NCI-H1105 treated with DMSO at 0.1 percent for 48 hours (cell line): ENCODE measurements around the gene ABTB2.
"Not testable (repeated sequence)": the region's sequence is repeated elsewhere in the genome, so short reads cannot be mapped to it uniquely, and the experiment has no call there.

Experiments used
- DNase-seq: peaks from one replicate; lab custom pipeline; 2025; lab: John Stamatoyannopoulos, UW

Gene ABTB2

GRCh38 chr11:34262531-34263081, 95.2 kb downstream of the ABTB2 start:
- DNase-seq, result no peak

DNA sequence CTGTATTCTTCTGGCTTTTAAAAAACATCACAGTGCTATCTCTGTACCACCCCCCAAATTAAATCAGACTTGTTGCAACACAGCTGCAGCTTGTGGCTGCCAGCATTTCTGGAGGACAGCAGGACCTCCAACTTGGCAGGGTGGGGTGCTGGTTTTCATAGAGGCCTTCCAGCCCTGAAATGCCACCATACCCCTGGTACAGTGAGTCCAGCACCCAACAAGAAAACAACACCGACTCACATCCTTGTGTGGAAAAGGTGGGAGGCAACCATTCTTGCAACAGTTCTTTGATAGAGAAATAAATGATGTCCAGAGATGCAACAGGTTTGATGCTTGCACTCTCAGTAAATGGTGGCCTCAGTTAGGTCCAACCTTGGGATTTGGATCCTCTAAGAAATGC, 96.0 kb downstream of the ABTB2 start:
- DNase-seq, result no peak

- no peak for DNase-seq
Measured at GRCh38 chr11:34261095-34261494, 96.7 kb downstream of the ABTB2 start.

DNA sequence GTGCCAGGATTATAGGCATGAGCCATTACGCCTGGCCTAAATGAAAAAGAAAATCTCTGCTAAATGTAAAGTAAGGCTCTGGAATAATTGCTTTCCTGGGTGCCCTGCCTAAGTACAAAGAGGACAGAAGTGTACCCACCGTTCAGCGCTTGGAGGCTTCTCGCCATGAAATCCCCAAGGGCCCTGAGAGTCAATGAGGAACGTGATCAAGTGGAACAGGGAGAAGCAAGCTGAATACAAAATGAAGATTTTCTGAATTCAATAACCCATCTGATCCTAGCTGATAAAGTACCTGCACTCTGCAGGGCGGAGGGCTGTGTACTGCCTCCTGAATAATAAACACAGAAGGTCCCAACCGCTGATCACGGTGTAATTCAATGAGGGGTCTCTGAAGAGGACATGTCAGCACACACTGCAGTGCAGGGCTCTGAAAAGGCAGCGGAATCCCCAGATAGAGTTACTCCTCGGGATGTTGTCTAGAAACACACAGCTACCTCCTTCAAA, 97.7 kb downstream of the ABTB2 start:
- no peak for DNase-seq

DNA sequence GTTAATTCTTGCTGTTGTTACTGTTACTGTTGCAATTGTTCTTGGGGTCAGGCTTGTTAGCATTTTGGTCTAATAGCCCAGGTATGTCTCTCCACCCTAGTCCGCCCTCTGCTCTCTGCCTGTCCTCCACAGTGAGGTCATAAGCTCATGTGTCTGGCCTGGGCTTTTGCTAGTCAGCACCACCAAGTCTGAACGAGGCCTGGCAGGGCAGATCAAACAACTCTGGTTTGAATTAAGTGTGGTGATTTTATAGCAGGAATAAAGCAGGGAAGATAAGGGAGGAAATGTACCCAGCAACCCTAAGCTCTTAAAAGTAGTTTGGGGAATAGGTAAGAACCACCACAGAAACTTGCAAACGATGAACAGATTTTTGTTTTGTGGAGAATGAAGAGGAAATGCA, 98.7 kb downstream of the ABTB2 start:
- no peak for DNase-seq

DNA sequence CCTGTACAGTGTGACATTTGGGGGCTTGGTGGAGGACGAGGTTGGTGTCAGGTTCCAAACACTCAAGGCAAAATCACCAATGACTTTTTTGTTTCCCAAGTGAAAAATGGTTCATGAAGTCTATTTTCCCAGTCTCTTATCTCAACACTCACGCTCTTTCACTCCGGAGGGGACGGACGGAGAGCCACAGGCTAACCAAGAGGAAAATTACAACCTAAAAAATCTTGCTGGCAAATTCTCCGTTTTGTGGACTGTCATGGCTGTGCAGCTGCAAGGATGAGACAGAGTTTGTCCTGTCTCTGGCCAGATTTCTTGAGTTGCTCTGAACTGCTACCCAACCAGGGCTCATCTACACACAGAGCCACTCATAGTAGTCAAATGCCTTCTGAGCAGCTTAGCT, 101.2 kb downstream of the ABTB2 start:
- DNase-seq, result no peak

GRCh38 chr11:34256150-34256549, 101.7 kb downstream of the ABTB2 start:
- DNase-seq, result no peak

DNA sequence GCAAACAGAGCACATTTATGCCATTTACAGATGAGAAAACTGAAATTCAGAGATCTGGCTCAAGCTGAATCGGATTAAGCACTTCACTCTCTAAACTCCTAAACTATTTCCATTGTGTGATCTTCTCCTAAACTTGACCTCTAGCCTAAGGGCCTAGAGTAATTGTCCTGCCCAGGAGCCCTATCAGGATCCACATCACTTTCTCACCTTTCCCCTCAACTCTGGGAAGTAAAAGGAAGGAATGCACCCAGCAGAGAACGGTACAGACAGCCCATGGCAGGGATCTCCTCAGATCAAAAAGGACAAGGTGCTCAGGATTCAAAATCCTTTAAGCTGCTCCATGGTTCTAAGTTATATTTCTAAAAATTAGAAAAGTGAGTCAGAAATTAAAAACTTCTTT, 102.7 kb downstream of the ABTB2 start:
- DNase-seq, result no peak

GRCh38 chr11:34254011-34254410, 103.8 kb downstream of the ABTB2 start:
- no peak for DNase-seq

DNA sequence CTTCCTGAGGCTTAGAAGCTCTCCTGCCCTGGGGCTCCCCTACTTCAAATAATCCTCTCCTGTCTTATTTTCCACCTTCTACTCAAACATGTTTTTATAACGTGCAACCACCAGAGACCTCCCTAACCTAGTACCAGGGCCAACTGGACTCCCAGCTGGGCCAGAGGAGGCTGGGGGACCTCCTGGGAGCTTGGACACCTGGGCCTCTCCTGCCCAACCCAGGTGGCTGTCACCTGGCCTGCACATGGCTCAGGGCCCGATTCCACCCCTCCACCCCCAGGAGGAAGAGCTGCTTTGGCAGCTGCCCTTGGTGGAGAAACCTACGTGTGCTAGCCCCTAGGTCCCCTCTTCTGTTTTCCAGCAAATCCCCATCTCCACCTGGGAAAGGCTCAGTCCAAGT, 105.2 kb downstream of the ABTB2 start:
- no peak for DNase-seq

GRCh38 chr11:34252015-34252414, 105.8 kb downstream of the ABTB2 start:
- no peak for DNase-seq

- no peak for DNase-seq
Measured at GRCh38 chr11:34251589-34251980, 106.2 kb downstream of the ABTB2 start.

DNA sequence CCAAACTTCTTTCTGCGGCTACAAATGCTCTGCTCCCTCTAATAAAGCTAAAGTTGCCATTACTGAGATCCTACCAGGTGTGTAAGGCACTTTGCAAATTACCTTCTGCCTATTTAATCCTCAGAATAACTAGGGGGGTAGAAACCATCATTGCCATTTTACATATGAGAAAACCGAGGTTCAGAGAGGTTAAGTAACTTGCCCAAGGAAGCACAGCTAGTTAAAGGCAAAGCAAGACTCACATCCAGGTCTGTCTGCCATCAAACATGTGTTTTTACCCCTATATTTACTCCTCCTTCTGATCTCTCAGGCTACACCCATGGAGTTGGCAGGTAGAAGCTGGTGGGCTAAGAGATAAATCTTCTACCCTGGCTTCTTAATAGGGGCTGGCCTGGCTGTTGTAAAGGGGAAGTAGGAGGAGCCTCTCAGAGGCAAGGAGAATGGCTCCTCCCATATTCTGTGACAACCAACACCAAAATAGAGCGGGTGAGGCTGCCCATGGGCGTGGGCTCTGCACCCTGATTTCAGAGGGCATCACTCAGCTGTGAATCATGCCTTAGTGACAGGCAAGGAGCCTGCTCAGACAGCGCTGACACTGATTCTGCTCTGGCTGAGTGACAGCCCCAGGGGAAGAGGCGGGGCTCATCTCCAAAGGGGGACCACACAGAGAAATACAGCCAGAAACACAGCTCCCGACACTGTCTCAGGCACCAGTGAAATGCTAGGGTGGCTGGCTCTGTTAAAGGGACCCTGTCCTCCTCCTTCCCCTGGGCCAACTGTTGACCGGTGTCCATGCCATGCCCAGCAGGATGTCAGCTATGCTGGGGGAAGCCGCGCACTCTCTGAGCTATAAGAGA, 106.8 kb downstream of the ABTB2 start:
- DNase-seq, result no peak

DNA sequence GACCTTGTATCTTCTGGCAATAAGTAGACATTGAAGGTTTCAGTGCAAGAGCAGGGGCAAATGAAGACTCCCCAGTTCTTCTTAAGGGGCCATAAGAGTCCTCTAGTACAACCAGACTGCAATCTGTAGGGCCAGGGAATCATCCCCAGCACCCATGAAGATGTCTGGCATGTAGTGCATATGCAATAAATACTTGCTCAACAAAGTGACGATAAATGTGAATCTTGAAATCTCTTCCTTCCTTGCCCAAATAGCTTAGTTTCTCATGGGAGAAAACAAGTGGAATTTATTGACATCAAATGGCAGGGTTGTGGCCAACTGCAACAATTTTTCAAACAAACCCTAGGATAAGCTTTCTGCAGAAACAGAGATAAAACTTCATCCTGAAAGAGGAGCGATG, 107.6 kb downstream of the ABTB2 start:
- no peak for DNase-seq

GRCh38 chr11:34249439-34249838, 108.4 kb downstream of the ABTB2 start:
- DNase-seq, result no peak

- not testable (repeated sequence) for DNase-seq
Measured at GRCh38 chr11:34246511-34246910, 111.3 kb downstream of the ABTB2 start.

DNA sequence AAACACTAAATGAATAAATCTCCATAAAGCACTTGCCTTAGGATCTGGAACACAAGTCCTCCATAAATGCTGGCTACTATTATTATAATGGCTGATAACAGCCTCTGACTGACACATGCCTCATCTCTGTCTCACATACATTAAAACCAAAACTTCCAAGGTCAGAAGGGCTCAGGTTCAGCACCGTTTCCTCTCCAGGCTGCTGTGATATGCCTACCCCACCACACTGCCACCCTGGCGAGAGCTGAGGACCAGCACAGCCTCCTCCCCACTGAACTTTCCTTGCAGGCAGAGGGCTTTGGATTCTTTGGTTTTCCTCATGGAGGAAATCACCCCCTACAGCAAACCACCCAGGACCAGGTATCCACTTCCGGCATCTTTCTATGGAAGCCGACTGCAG, 112.8 kb downstream of the ABTB2 start:
- no peak for DNase-seq

DNA sequence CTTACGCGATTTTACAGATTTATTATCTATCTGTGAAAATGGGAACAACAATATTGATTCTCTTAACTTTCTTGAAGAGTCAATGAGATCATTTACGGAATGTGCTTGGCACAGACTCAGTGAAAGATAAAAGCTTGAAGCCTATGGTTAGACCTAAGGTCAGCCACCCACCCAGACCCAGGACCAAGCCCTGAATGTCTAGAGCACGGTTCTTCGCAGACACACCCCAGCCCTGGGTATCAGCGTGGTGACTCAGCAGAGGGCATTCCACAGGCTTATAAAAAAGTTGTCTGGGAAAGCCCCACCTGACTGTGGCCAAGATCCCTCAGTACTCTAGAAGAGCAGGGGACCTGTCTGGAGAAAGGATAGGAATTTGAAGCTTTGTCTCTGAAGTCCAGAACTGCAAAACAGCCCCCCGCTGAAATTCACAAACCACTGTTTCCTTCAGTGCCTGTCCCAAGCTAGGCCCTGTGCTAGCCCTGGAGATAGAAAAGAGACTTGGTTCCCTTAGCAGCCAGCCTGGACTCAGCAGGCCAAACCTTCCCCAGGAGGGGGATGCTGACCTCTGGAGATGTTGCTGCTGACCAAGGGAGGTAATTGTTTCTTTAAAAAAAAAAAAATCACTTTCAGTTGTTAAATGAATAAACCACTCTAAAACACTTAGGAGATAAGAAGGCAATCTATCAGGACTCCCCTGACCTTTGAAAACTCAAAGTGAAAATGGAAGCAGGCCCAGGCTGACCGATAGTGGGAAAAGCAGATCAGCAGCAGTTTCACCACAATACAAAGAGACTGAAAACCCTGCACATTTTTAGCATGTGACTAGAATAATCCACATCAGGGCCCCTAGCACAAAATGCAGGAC, 114.0 kb downstream of the ABTB2 start:
- DNase-seq, result no peak

DNA sequence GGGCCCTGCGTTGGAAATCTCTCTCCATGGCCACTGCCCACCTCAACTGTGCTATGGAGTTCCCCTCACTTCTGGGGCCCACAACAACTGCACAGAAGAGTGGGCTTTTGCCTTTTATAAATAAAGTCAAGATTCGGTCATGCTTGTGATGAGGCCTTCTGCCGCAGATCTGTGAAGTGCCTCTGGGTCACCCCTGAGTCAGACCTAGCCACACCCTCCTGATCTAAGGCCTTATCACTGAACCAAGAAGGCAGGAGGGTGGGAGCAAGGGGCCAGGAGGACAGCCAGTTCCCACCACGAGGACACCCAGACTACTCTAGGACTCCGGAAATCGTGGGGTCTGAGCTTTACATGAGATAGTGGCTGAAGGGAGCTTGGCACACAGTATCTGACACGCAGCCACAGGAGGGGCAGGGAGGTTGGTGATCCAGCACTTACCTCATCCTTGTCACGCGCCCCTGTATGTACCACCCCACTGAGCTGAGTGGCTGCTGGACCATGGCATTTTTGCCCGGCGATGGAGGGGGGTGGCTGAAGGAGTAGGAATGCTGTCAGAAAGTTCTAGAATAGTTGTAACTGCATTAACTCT, 115.7 kb downstream of the ABTB2 start:
- no peak for DNase-seq

- DNase-seq, result no peak
Measured at GRCh38 chr11:34240150-34240494, 117.7 kb downstream of the ABTB2 start.

- no peak for DNase-seq
Measured at GRCh38 chr11:34239465-34240149, 118.2 kb downstream of the ABTB2 start.

GRCh38 chr11:34238966-34239365, 118.8 kb downstream of the ABTB2 start:
- no peak for DNase-seq
